OCI-LY1 (cell line): Measurements from ENCODE around the gene OSBPL2.

Source experiments
- H2AFZ ChIP-seq: fragments of 200-600 bp; sonication (generic), shearing (Covaris generic); 2 replicates; pipeline ENCODE4 v1.6.0; 2014; ENCODE audit warnings: antibody characterized with exemption, mild to moderate bottlenecking, low read length
- H3F3A ChIP-seq: fragments of 200-600 bp; sonication (generic), shearing (Covaris generic); 2 replicates; pipeline ENCODE4 v1.6.0; 2014; ENCODE audit warnings: mild to moderate bottlenecking, antibody characterized with exemption, low read length, moderate library complexity; ENCODE audit not compliant: insufficient read depth
- H3K27ac ChIP-seq: fragments of 200-600 bp; sonication (generic); 2 replicates; pipeline ENCODE4 v1.5.1; 2014; ENCODE audit warnings: low read length, mixed run types, mild to moderate bottlenecking, low read depth; ENCODE audit not compliant: poor library complexity, severe bottlenecking
- H3K27me3 ChIP-seq: fragments of 200-600 bp; sonication (generic); 2 replicates; pipeline ENCODE4 v1.6.0; 2014; ENCODE audit warnings: antibody characterized with exemption, mild to moderate bottlenecking, low read length, moderate library complexity; ENCODE audit not compliant: insufficient read depth
- H3K36me3 ChIP-seq: fragments of 200-600 bp; sonication (generic); 2 replicates; pipeline ENCODE4 v1.6.1; 2014; ENCODE audit warnings: mild to moderate bottlenecking, antibody characterized with exemption, low read length, moderate library complexity, mixed read lengths; ENCODE audit not compliant: insufficient read depth
- H3K4me1 ChIP-seq: fragments of 200-600 bp; sonication (generic); 2 replicates; pipeline ENCODE4 v1.5.1; 2014; ENCODE audit warnings: mild to moderate bottlenecking, low read length, moderate library complexity; ENCODE audit not compliant: insufficient read depth, severe bottlenecking
- H3K4me2 ChIP-seq: fragments of 200-600 bp; sonication (generic), shearing (Covaris generic); 2 replicates; pipeline ENCODE4 v1.6.1; 2014; ENCODE audit warnings: low read length
- H3K4me3 ChIP-seq: fragments of 200-600 bp; sonication (generic); 2 replicates; pipeline ENCODE4 v1.5.1; 2014; ENCODE audit warnings: low read length, low read depth, mild to moderate bottlenecking, mixed read lengths; ENCODE audit not compliant: poor library complexity, severe bottlenecking
- H3K79me2 ChIP-seq: fragments of 200-600 bp; shearing (Covaris generic); 2 replicates; pipeline ENCODE4 v1.6.1; 2016; ENCODE audit warnings: mixed run types, low read length, mixed read lengths; ENCODE audit not compliant: insufficient read depth
- H3K9ac ChIP-seq: fragments of 200-600 bp; sonication (generic), shearing (Covaris generic); 2 replicates; pipeline ENCODE4 v1.6.1; 2014; ENCODE audit warnings: mild to moderate bottlenecking, low read length, mixed read lengths
- H3K9me2 ChIP-seq: fragments of 200-600 bp; sonication (generic), shearing (Covaris generic); 2 replicates; pipeline ENCODE4 v1.6.1; 2014; ENCODE audit warnings: low read depth, mild to moderate bottlenecking, low read length, mixed read lengths
- H3K9me3 ChIP-seq: fragments of 200-600 bp; shearing (Covaris generic); 2 replicates; pipeline ENCODE4 v1.6.1; 2014; ENCODE audit warnings: low read length, mixed read lengths
- H4K20me1 ChIP-seq: fragments of 200-600 bp; sonication (generic), shearing (Covaris generic); 2 replicates; pipeline ENCODE4 v1.6.0; 2016; ENCODE audit warnings: mild to moderate bottlenecking, low read length; ENCODE audit not compliant: insufficient read depth
- CTCF ChIP-seq: fragments of 200-600 bp; sonication (generic), shearing (Covaris generic); IDR thresholded peaks from 2 replicates; pipeline ENCODE4 v1.5.1; 2017; ENCODE audit warnings: mild to moderate bottlenecking, antibody characterized with exemption, low read length, moderate library complexity, mixed read lengths
- EZH2 ChIP-seq: fragments of 200-600 bp; sonication (generic), shearing (Covaris generic); IDR thresholded peaks from 2 replicates; pipeline ENCODE4 v1.8.0; 2017; ENCODE audit warnings: borderline replicate concordance, mixed run types, mild to moderate bottlenecking, antibody characterized with exemption, low read length, moderate library complexity, mixed read lengths

Gene OSBPL2

GRCh38 chr20:62230276-62230675 is 8.0 kb upstream of the OSBPL2 start:
- no peaks in the 10 kb centered on the region for H3K4me1 ChIP-seq
- no peak for TF ChIP-seq CTCF
- no peaks in the 10 kb centered on the region for H3K36me3 ChIP-seq
- H3K9ac ChIP-seq = no peak overlapping the region
- H2AFZ ChIP-seq = no peak overlapping the region
- H4K20me1 ChIP-seq = no peaks in the 10 kb centered on the region
- no peak overlapping the region for H3K27ac ChIP-seq
- no peak overlapping the region for H3K4me3 ChIP-seq
- no peaks in the 10 kb centered on the region; the same call in 1 of the 2 replicates for H3K27me3 ChIP-seq
- H3K4me2 ChIP-seq = no peak overlapping the region
- no peaks in the 10 kb centered on the region for H3K79me2 ChIP-seq
- H3F3A ChIP-seq = no peaks in the 10 kb centered on the region
- H3K9me2 ChIP-seq = no peaks in the 10 kb centered on the region
- H3K9me3 ChIP-seq = no peaks in the 10 kb centered on the region

- no peaks in the 10 kb centered on the region for H3F3A ChIP-seq
- H3K4me2 ChIP-seq = no peak overlapping the region
- no peak overlapping the region for H2AFZ ChIP-seq
- H3K9me2 ChIP-seq = no peaks in the 10 kb centered on the region
- no peaks in the 10 kb centered on the region for H3K79me2 ChIP-seq
- no peaks in the 10 kb centered on the region; the same call in 1 of the 2 replicates for H3K27me3 ChIP-seq
- H3K4me3 ChIP-seq = no peak overlapping the region
- no peak overlapping the region for H3K9ac ChIP-seq
- no peaks in the 10 kb centered on the region for H3K36me3 ChIP-seq
- H3K4me1 ChIP-seq = no peaks in the 10 kb centered on the region
- TF ChIP-seq EZH2 = no peak
- no peak for TF ChIP-seq CTCF
- H4K20me1 ChIP-seq = no peaks in the 10 kb centered on the region
- no peak overlapping the region for H3K27ac ChIP-seq
- H3K9me3 ChIP-seq = no peaks in the 10 kb centered on the region
Observed at GRCh38 chr20:62230696-62231095, 7.6 kb upstream of the OSBPL2 start.

DNA sequence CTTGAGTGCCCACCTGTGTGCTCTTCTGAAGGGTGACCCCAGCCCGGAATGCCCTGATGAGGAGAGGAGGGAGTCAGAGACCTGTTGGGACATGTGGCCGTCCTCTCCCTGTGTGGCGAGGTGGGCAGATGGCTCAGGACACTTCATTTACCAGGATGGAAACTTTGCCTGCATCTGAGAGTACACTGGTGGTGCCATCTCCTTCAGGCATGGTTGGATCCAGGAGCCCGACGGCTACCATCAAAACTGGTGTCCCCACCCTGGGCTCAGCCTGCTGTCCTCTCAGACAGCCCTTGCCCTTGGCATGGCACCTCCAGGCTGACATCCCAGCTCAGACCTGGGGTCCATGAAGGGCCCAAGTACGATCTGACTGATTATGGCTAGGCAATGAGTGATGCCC is 7.0 kb upstream of the OSBPL2 start:
- Histone ChIP-seq H3K9ac (no peak overlapping the region), H3K36me3 (no peaks in the 10 kb centered on the region)

More for the DNA sequence above, 7.0 kb upstream of the OSBPL2 start:
- no peak for TF ChIP-seq EZH2
- no peak for TF ChIP-seq CTCF
- H3K9me3 ChIP-seq = no peaks in the 10 kb centered on the region
- no peak overlapping the region for H3K27ac ChIP-seq
- no peaks in the 10 kb centered on the region for H3K9me2 ChIP-seq
- H3K4me1 ChIP-seq = no peaks in the 10 kb centered on the region
- no peaks in the 10 kb centered on the region for H4K20me1 ChIP-seq
- H3K4me3 ChIP-seq = no peak overlapping the region
- H3K27me3 ChIP-seq = no peaks in the 10 kb centered on the region; the same call in 1 of the 2 replicates
- no peak overlapping the region for H3K4me2 ChIP-seq
- H3F3A ChIP-seq = no peaks in the 10 kb centered on the region
- no peak overlapping the region for H2AFZ ChIP-seq
- no peaks in the 10 kb centered on the region for H3K79me2 ChIP-seq
